K562 (cell line): ENCODE data around the gene OPA1. TPM values are rescaled to one million over a fixed set of nuclear protein-coding genes. Genes with fewer than 3 reads are reported as not detected.
A peak's percentile ranks its signal among the peaks of the same experiment; 100 is the strongest.

ENCODE experiments used
- BACH1 ChIP-seq: fragments of 200-800 bp; sonication (Bioruptor generic); IDR thresholded peaks from 2 replicates; pipeline ENCODE4 v1.6.1; 2016; ENCODE audit warnings: missing genetic modification characterization, missing compliant biosample characterization
- CHCHD3 ChIP-seq: fragments of 250-450 bp; sonication (Bioruptor Pico); IDR thresholded peaks from 2 replicates; pipeline ENCODE4 v2.1.2; 2022; ENCODE audit warnings: mild to moderate bottlenecking
- GATAD2B ChIP-seq: fragments of 450-650 bp; IDR thresholded peaks from 2 replicates; pipeline ENCODE4 v1.6.1; 2017; ENCODE audit warnings: mild to moderate bottlenecking, borderline replicate concordance
- NCOA6 ChIP-seq: fragments of 450-650 bp; IDR thresholded peaks from 2 replicates; pipeline ENCODE4 v1.6.1; 2017; ENCODE audit warnings: mild to moderate bottlenecking
- NRF1 ChIP-seq, 2 experiments: fragments of 450-650 bp; IDR thresholded peaks in 1 of 2; conservative IDR thresholded peaks in 1 of 2; 2 replicates each; pipeline ENCODE4 v1.6.1; 2014; ENCODE audit warnings: mild to moderate bottlenecking in 2 of 2
- ZNF184 ChIP-seq: sonication (generic); formaldehyde crosslinking; IDR thresholded peaks from 2 replicates; pipeline ENCODE4 v1.5.0; 2020; ENCODE audit warnings: missing genetic modification reagents
- polyA plus RNA-seq, 8 experiments: library from polyadenylated mRNA; depleted of rRNA in 4 of 8; stranded (reverse) in 5 of 8; unstranded in 3 of 8; fragments of >200 nt; fragmentation: Nextera tagmentation in 2 of 8; fragmentation: Illumina TruSeq in 1 of 8; extraction: Ambion mirVana in 2 of 8; extraction: Trizol in 1 of 8; gene quantifications; 2 replicates each; pipeline versions ENCODE4 v1.2.1 to v1.2.3, GENCODE V29; 2011 to 2014; ENCODE audit warnings: inconsistent platforms in 1 of 8, missing spikeins in 1 of 8
- total RNA-seq, 7 experiments: library from RNA; depleted of rRNA in 6 of 7; stranded (reverse); fragments of >200 nt in 6 of 7; fragmentation: Illumina TruSeq in 2 of 7; extraction: Trizol in 2 of 7; gene quantifications; 2 replicates each; pipeline versions ENCODE4 v1.2.1 to v1.2.3, GENCODE V29; 2011 to 2021; ENCODE audit warnings: low replicate concordance in 1 of 7
- TF ChIP-seq, protein P1 (sequence below): fragments of 450-650 bp; IDR thresholded peaks from 2 replicates; pipeline ENCODE4 v1.6.1; 2016; ENCODE audit warnings: mild to moderate bottlenecking, moderate library complexity
- TF ChIP-seq, protein P2 (sequence below): sonication (generic); formaldehyde crosslinking; IDR thresholded peaks from 2 replicates; pipeline ENCODE4 v1.8.0; 2022; ENCODE audit warnings: mild to moderate bottlenecking, low read depth, missing genetic modification reagents
- TF ChIP-seq, protein P3 (sequence below): sonication (generic); formaldehyde crosslinking; IDR thresholded peaks from 2 replicates; pipeline ENCODE4 v1.8.0; 2022; ENCODE audit warnings: mild to moderate bottlenecking, missing genetic modification reagents
- TF ChIP-seq, protein P4 (sequence below): fragments of 250-450 bp; sonication (Bioruptor Pico); IDR thresholded peaks from 2 replicates; pipeline ENCODE4 v1.5.0; 2022; ENCODE audit warnings: mild to moderate bottlenecking

OPA1 gene
- total and polyA plus RNA-seq, 9 of the 15 experiments (the other 6 are each of a cell fraction or from before 2014, with no cell fraction given) = 19.7 to 127 (median 94.7) TPM

DNA sequence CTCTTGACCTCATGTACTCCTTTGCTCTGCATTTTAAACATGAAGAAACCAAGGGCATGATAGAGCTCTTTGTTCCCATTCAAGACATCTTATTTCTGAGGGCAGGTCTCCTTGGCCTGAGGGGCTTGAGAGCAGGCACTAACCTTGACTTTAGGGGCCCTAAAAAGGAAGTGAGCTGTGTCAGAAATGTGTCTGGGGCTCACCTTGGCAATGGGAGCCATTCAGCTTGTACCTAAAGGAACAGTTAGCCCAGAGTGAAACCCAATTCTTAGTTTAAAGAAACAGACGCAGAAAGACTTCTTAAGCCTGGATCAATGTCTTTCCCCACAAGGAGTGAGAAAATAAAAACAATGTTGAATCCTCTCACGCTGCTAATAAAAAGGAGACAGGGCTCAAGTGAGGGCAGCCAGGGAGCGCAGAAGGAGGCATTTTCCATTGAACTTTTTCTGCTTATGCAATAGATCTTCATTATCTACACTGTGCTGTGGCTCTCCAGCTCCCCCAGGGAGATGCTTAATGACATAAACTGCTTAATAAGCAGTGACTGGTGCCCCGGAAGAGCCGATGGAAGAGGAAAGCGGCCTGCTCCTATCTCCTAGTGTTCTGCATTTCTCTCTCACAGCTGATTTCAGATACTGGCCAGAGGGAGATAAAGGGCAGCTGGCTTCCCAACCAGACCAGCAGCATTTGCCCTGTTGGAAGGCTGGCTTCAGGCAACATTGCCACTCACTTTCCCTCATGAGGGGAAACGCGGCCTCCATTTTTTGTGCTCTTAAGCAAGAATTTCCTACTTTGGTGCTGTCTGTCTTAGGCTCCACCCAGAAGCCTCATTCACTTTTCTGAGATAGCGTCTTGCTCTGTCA lies 152.0 kb downstream of the OPA1 start (continued):
- TF ChIP-seq, protein P1, sequence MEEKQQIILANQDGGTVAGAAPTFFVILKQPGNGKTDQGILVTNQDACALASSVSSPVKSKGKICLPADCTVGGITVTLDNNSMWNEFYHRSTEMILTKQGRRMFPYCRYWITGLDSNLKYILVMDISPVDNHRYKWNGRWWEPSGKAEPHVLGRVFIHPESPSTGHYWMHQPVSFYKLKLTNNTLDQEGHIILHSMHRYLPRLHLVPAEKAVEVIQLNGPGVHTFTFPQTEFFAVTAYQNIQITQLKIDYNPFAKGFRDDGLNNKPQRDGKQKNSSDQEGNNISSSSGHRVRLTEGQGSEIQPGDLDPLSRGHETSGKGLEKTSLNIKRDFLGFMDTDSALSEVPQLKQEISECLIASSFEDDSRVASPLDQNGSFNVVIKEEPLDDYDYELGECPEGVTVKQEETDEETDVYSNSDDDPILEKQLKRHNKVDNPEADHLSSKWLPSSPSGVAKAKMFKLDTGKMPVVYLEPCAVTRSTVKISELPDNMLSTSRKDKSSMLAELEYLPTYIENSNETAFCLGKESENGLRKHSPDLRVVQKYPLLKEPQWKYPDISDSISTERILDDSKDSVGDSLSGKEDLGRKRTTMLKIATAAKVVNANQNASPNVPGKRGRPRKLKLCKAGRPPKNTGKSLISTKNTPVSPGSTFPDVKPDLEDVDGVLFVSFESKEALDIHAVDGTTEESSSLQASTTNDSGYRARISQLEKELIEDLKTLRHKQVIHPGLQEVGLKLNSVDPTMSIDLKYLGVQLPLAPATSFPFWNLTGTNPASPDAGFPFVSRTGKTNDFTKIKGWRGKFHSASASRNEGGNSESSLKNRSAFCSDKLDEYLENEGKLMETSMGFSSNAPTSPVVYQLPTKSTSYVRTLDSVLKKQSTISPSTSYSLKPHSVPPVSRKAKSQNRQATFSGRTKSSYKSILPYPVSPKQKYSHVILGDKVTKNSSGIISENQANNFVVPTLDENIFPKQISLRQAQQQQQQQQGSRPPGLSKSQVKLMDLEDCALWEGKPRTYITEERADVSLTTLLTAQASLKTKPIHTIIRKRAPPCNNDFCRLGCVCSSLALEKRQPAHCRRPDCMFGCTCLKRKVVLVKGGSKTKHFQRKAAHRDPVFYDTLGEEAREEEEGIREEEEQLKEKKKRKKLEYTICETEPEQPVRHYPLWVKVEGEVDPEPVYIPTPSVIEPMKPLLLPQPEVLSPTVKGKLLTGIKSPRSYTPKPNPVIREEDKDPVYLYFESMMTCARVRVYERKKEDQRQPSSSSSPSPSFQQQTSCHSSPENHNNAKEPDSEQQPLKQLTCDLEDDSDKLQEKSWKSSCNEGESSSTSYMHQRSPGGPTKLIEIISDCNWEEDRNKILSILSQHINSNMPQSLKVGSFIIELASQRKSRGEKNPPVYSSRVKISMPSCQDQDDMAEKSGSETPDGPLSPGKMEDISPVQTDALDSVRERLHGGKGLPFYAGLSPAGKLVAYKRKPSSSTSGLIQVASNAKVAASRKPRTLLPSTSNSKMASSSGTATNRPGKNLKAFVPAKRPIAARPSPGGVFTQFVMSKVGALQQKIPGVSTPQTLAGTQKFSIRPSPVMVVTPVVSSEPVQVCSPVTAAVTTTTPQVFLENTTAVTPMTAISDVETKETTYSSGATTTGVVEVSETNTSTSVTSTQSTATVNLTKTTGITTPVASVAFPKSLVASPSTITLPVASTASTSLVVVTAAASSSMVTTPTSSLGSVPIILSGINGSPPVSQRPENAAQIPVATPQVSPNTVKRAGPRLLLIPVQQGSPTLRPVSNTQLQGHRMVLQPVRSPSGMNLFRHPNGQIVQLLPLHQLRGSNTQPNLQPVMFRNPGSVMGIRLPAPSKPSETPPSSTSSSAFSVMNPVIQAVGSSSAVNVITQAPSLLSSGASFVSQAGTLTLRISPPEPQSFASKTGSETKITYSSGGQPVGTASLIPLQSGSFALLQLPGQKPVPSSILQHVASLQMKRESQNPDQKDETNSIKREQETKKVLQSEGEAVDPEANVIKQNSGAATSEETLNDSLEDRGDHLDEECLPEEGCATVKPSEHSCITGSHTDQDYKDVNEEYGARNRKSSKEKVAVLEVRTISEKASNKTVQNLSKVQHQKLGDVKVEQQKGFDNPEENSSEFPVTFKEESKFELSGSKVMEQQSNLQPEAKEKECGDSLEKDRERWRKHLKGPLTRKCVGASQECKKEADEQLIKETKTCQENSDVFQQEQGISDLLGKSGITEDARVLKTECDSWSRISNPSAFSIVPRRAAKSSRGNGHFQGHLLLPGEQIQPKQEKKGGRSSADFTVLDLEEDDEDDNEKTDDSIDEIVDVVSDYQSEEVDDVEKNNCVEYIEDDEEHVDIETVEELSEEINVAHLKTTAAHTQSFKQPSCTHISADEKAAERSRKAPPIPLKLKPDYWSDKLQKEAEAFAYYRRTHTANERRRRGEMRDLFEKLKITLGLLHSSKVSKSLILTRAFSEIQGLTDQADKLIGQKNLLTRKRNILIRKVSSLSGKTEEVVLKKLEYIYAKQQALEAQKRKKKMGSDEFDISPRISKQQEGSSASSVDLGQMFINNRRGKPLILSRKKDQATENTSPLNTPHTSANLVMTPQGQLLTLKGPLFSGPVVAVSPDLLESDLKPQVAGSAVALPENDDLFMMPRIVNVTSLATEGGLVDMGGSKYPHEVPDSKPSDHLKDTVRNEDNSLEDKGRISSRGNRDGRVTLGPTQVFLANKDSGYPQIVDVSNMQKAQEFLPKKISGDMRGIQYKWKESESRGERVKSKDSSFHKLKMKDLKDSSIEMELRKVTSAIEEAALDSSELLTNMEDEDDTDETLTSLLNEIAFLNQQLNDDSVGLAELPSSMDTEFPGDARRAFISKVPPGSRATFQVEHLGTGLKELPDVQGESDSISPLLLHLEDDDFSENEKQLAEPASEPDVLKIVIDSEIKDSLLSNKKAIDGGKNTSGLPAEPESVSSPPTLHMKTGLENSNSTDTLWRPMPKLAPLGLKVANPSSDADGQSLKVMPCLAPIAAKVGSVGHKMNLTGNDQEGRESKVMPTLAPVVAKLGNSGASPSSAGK = no peak
- TF ChIP-seq, protein P2, sequence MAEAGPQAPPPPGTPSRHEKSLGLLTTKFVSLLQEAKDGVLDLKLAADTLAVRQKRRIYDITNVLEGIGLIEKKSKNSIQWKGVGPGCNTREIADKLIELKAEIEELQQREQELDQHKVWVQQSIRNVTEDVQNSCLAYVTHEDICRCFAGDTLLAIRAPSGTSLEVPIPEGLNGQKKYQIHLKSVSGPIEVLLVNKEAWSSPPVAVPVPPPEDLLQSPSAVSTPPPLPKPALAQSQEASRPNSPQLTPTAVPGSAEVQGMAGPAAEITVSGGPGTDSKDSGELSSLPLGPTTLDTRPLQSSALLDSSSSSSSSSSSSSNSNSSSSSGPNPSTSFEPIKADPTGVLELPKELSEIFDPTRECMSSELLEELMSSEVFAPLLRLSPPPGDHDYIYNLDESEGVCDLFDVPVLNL = no peak
- TF ChIP-seq BACH1 (tag) (peak; percentile 23; the same call in 1 of the 2 replicates), NCOA6 (no peak), CHCHD3 (CRISPR knock-in tag) (no peak), ZNF184 (CRISPR knock-in tag) (no peak), GATAD2B (no peak), NRF1 (conservative IDR thresholded peaks at IDR 0.05 in 1 of 2, IDR thresholded peaks at IDR 0.05 in 1 of 2) (0 out of 4 replicates have a peak, but pooled peaks of 1 of the 2 experiments have one; percentile 3)
- TF ChIP-seq, protein P3, sequence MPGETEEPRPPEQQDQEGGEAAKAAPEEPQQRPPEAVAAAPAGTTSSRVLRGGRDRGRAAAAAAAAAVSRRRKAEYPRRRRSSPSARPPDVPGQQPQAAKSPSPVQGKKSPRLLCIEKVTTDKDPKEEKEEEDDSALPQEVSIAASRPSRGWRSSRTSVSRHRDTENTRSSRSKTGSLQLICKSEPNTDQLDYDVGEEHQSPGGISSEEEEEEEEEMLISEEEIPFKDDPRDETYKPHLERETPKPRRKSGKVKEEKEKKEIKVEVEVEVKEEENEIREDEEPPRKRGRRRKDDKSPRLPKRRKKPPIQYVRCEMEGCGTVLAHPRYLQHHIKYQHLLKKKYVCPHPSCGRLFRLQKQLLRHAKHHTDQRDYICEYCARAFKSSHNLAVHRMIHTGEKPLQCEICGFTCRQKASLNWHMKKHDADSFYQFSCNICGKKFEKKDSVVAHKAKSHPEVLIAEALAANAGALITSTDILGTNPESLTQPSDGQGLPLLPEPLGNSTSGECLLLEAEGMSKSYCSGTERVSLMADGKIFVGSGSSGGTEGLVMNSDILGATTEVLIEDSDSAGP = peak; percentile 49; the same call in 1 of the 2 replicates
- TF ChIP-seq, protein P4, sequence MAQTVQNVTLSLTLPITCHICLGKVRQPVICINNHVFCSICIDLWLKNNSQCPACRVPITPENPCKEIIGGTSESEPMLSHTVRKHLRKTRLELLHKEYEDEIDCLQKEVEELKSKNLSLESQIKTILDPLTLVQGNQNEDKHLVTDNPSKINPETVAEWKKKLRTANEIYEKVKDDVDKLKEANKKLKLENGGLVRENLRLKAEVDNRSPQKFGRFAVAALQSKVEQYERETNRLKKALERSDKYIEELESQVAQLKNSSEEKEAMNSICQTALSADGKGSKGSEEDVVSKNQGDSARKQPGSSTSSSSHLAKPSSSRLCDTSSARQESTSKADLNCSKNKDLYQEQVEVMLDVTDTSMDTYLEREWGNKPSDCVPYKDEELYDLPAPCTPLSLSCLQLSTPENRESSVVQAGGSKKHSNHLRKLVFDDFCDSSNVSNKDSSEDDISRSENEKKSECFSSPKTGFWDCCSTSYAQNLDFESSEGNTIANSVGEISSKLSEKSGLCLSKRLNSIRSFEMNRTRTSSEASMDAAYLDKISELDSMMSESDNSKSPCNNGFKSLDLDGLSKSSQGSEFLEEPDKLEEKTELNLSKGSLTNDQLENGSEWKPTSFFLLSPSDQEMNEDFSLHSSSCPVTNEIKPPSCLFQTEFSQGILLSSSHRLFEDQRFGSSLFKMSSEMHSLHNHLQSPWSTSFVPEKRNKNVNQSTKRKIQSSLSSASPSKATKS (CRISPR knock-in tag) = no peak
